Stimulated activated naive CD8-positive, alpha-beta T cell treated with anti-CD3 and anti-CD28 coated beads, Interleukin-15, Interleukin-2, amounts not matched to agents 100 ng/mL and 50 ng/mL, for 24 hours (primary cell): ENCODE measurements around the gene CPT1B.
A peak's percentile ranks its signal among the peaks of the same experiment; 100 is the strongest.

Experiments
- H3K27ac Mint-ChIP-seq: one replicate; pipeline ENCODE4 v1.8.0; 2021; ENCODE audit warnings: mild to moderate bottlenecking, mixed read lengths
- H3K27me3 Mint-ChIP-seq: one replicate; pipeline ENCODE4 v1.8.0; 2021; ENCODE audit warnings: mixed read lengths
- H3K36me3 Mint-ChIP-seq: one replicate; pipeline ENCODE4 v1.8.0; 2021; ENCODE audit warnings: low read depth, mixed read lengths
- H3K4me1 Mint-ChIP-seq: one replicate; pipeline ENCODE4 v1.8.0; 2021; ENCODE audit warnings: low read depth, mixed read lengths
- H3K4me3 Mint-ChIP-seq: one replicate; pipeline ENCODE4 v1.8.0; 2021; ENCODE audit warnings: mild to moderate bottlenecking, mixed read lengths
- H3K9me3 Mint-ChIP-seq: one replicate; pipeline ENCODE4 v1.8.0; 2021; ENCODE audit warnings: mixed read lengths

CPT1B gene

GRCh38 chr22:50604256-50605001 lies 26.2 kb upstream of the CPT1B start:
- no peak overlapping the region for H3K4me3 Mint-ChIP-seq
- H3K27ac Mint-ChIP-seq, result no peak overlapping the region
- H3K9me3 Mint-ChIP-seq, result no peaks in the 10 kb centered on the region
- peaks cover 9% of the 10 kb centered on the region for H3K4me1 Mint-ChIP-seq
- peaks cover 40% of the 10 kb centered on the region for H3K27me3 Mint-ChIP-seq
- no peaks in the 10 kb centered on the region for H3K36me3 Mint-ChIP-seq

- H3K27ac Mint-ChIP-seq, result no peak overlapping the region
- no peaks in the 10 kb centered on the region for H3K9me3 Mint-ChIP-seq
- peaks cover 40% of the 10 kb centered on the region for H3K27me3 Mint-ChIP-seq
- H3K4me1 Mint-ChIP-seq, result peaks cover 9% of the 10 kb centered on the region
- H3K36me3 Mint-ChIP-seq, result no peaks in the 10 kb centered on the region
- H3K4me3 Mint-ChIP-seq, result no peak overlapping the region
Measured at GRCh38 chr22:50603511-50604255, 25.5 kb upstream of the CPT1B start.

GRCh38 chr22:50602338-50602700 lies 24.1 kb upstream of the CPT1B start:
- Mint-ChIP-seq H3K4me3 (no peak overlapping the region), H3K27me3 (peaks cover 42% of the 10 kb centered on the region), H3K9me3 (no peaks in the 10 kb centered on the region), H3K27ac (no peak overlapping the region), H3K4me1 (peaks cover 9% of the 10 kb centered on the region), H3K36me3 (peaks cover 2% of the 10 kb centered on the region)

DNA sequence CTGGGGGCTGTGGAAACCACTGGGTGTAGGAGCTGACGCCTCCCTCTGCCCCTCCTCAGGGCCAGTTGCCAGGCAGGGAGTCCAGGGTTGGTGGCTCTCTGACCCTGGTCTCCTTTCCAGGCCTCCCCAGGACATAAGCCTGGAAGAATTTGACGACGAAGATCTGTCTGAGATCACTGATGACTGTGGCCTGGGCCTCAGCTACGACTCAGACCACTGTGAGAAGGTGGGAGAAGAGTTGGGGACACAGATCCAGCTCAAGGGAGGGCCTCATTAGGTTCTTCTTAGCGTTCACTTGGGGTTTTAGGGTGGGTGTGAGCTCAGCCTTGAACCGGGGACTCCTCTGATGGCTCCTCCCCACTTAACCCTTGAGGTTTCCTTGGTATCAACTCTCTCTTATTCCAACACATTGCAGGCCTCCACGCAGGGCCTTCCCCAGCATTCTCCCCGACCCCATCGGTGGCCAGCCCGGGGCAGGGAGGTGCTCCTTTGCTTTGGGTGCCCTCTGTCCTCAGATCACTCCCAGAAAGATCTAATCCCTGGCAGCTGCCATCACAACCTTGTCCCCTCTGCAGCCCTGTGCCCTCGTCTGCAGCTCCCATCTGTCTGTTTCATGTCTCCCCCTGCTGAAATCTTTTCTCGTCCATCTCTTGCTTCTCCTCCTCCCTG lies 23.6 kb upstream of the CPT1B start:
- Mint-ChIP-seq H3K27ac (no peak overlapping the region), H3K36me3 (peaks cover 8% of the 10 kb centered on the region), H3K9me3 (no peaks in the 10 kb centered on the region), H3K4me3 (peak overlapping the region; percentile 57), H3K4me1 (peaks cover 9% of the 10 kb centered on the region), H3K27me3 (peaks cover 41% of the 10 kb centered on the region)

- peaks cover 37% of the 10 kb centered on the region for H3K27me3 Mint-ChIP-seq
- no peak overlapping the region for H3K27ac Mint-ChIP-seq
- peaks cover 9% of the 10 kb centered on the region for H3K4me1 Mint-ChIP-seq
- H3K4me3 Mint-ChIP-seq, result peak overlapping the region; percentile 57
- H3K36me3 Mint-ChIP-seq, result peaks cover 14% of the 10 kb centered on the region
- H3K9me3 Mint-ChIP-seq, result no peaks in the 10 kb centered on the region
Measured at GRCh38 chr22:50600967-50601668, 22.9 kb upstream of the CPT1B start.

DNA sequence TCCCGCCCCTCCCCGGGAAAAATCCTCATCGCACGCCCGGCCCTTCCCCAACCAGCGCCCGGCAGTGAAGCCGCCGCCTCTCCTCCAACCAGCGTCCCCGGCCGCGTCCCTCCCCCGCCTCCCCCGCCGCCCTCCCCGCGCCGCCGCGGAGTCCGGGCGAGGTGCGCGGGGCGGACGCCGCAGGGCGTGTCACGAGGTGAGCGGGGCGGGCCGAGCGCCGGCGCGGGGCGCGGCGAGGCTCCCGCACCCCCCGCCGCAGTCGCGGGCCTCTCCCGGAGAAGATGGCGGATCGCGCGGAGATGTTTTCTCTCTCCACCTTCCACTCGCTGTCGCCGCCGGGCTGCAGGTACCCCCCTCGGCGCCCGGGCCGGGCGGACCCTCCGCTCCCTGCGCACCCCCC lies 22.3 kb upstream of the CPT1B start, which contains the start of gene MAPK8IP2:
MAPK8IP2 (plus strand) TSS at position 256 of the 400 bp plus-strand sequence; CDS start at position 282, 26 bp downstream.
- peak within 1 kb of the TSS; percentile 57 for H3K4me3 Mint-ChIP-seq
- peaks cover 35% of the 10 kb centered on the region for H3K27me3 Mint-ChIP-seq
- H3K9me3 Mint-ChIP-seq, result no peaks in the 10 kb centered on the region
- H3K4me1 Mint-ChIP-seq, result peaks cover 9% of the 10 kb centered on the region
- no peak within 1 kb of the TSS for H3K27ac Mint-ChIP-seq
- H3K36me3 Mint-ChIP-seq, result peaks cover 14% of the 10 kb centered on the region

- no peaks in the 10 kb centered on the region for H3K9me3 Mint-ChIP-seq
- peak overlapping the region; percentile 51 for H3K4me3 Mint-ChIP-seq
- H3K27ac Mint-ChIP-seq, result no peak overlapping the region
- H3K27me3 Mint-ChIP-seq, result peaks cover 33% of the 10 kb centered on the region
- peaks cover 14% of the 10 kb centered on the region for H3K36me3 Mint-ChIP-seq
- peaks cover 9% of the 10 kb centered on the region for H3K4me1 Mint-ChIP-seq
Measured at GRCh38 chr22:50599816-50600455, 21.7 kb upstream of the CPT1B start.

DNA sequence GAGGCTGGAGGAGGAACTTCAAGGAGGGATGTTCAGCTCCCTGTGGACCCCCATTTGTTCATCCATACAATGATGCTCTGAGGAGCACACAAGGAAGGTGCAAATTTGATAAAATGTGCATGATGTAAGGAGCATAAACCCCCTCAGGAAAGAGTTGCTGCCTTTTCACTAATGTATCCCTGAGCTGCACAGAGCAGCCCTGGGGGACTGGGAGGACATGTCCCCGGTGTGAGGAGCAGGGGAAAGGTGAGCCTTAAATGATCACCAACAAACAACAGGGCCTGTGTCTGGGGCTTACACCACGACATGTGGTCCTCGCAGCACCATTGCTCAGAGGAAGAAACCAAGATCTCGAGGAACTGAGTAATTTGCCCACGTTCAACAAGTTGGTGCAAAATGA lies 18.9 kb upstream of the CPT1B start:
- Mint-ChIP-seq H3K4me3 (no peak overlapping the region), H3K36me3 (peaks cover 14% of the 10 kb centered on the region), H3K27ac (no peak overlapping the region), H3K27me3 (peaks cover 18% of the 10 kb centered on the region), H3K4me1 (peaks cover 9% of the 10 kb centered on the region), H3K9me3 (no peaks in the 10 kb centered on the region)

- H3K27me3 Mint-ChIP-seq, result peaks cover 11% of the 10 kb centered on the region
- H3K9me3 Mint-ChIP-seq, result no peaks in the 10 kb centered on the region
- no peak overlapping the region for H3K27ac Mint-ChIP-seq
- peaks cover 14% of the 10 kb centered on the region for H3K36me3 Mint-ChIP-seq
- peaks cover 3% of the 10 kb centered on the region for H3K4me1 Mint-ChIP-seq
- no peak overlapping the region for H3K4me3 Mint-ChIP-seq
Measured at GRCh38 chr22:50595189-50595588, 17.0 kb upstream of the CPT1B start.

DNA sequence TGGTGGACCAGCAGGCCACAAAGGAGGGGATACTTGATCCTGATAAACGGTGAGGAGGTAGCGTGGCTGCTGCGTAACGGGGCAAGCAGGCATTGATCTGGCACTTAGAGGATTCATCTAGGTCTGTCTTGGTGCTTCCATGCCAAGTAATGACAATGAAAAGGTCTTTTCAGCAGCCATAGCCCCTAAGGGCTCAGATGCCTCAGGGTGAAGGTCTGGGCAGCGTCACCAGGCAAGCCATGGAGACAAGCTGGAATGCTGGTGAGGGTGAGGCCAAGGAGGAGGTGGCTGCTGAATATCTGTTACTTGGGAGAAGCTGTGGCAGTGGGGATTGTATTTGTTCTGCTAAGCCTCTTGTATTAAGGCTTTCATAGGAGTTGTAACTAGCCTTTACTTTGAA lies 9.2 kb upstream of the CPT1B start:
- no peaks in the 10 kb centered on the region for H3K36me3 Mint-ChIP-seq
- H3K27ac Mint-ChIP-seq, result no peak overlapping the region
- no peak overlapping the region for H3K4me3 Mint-ChIP-seq
- no peaks in the 10 kb centered on the region for H3K27me3 Mint-ChIP-seq
- H3K4me1 Mint-ChIP-seq, result peaks cover 9% of the 10 kb centered on the region
- no peaks in the 10 kb centered on the region for H3K9me3 Mint-ChIP-seq

- H3K27me3 Mint-ChIP-seq, result no peaks in the 10 kb centered on the region
- H3K4me1 Mint-ChIP-seq, result peaks cover 15% of the 10 kb centered on the region
- no peak overlapping the region for H3K27ac Mint-ChIP-seq
- H3K4me3 Mint-ChIP-seq, result no peak overlapping the region
- no peaks in the 10 kb centered on the region for H3K9me3 Mint-ChIP-seq
- no peaks in the 10 kb centered on the region for H3K36me3 Mint-ChIP-seq
Measured at GRCh38 chr22:50586416-50586815, 8.2 kb upstream of the CPT1B start.

DNA sequence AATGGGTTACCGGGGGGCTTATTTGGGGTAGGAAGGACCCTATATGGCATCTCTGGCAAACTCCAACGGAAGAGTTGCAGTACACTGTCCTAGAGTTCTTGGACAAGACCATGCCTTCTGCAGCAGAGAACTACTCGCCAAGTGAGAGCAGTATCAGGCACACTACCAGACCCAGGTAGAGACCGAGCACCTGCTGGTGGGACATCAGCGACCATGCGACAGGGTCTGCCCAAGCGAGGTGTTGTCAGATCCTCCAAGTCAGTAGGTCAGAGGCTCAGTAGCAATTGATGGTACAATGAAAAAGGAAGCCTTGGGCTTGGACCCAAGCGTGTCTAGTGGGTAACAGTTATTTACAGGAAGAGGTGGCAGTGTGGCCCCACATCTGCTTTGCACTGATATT lies 7.6 kb upstream of the CPT1B start:
- H3K27me3 Mint-ChIP-seq, result no peaks in the 10 kb centered on the region
- peaks cover 17% of the 10 kb centered on the region for H3K4me1 Mint-ChIP-seq
- H3K27ac Mint-ChIP-seq, result no peak overlapping the region
- H3K36me3 Mint-ChIP-seq, result peaks cover 5% of the 10 kb centered on the region
- H3K9me3 Mint-ChIP-seq, result no peaks in the 10 kb centered on the region
- no peak overlapping the region for H3K4me3 Mint-ChIP-seq

DNA sequence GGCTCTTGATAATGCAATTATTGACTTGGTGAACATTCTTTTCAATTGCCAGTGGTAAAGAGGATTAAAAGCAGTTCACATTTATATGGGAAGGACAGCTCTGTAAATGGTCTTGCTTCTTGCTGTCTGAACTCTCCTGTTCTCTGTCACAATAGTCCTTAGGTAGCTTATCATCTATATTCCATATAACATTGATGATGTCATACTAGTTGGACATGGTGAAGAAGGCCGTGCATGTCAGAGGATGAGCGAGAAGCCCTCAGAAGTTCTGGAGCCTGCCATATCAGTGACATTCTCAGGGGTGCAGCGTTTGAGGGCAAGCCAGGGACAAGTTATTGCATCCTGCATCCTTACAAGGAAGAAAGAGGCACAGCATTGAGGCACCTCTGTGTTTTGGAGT lies 7.0 kb upstream of the CPT1B start:
- H3K27ac Mint-ChIP-seq, result no peak overlapping the region
- no peaks in the 10 kb centered on the region for H3K27me3 Mint-ChIP-seq
- H3K36me3 Mint-ChIP-seq, result peaks cover 5% of the 10 kb centered on the region
- H3K4me3 Mint-ChIP-seq, result no peak overlapping the region
- no peaks in the 10 kb centered on the region for H3K9me3 Mint-ChIP-seq
- H3K4me1 Mint-ChIP-seq, result peaks cover 17% of the 10 kb centered on the region
